Dermis blood vessel endothelial cell (primary cell): ENCODE measurements around the gene CSGALNACT2. TPM values are rescaled to one million over a fixed set of nuclear protein-coding genes. Genes with fewer than 3 reads are reported as not detected.
"Not testable (repeated sequence)": the region's sequence is repeated elsewhere in the genome, so short reads cannot be mapped to it uniquely, and the experiment has no call there.

Experiments used
- DNase-seq: peaks from one replicate; pipeline ENCODE4 v3.0.0; 2010
- total RNA-seq: library from RNA; depleted of rRNA; stranded (reverse); fragments of >200 nt; gene quantifications from 2 replicates; pipeline ENCODE4 v1.2.3, GENCODE V29; 2014

The CSGALNACT2 gene
- total RNA-seq, 1 donor from 2014 or later = 10.2 TPM

DNA sequence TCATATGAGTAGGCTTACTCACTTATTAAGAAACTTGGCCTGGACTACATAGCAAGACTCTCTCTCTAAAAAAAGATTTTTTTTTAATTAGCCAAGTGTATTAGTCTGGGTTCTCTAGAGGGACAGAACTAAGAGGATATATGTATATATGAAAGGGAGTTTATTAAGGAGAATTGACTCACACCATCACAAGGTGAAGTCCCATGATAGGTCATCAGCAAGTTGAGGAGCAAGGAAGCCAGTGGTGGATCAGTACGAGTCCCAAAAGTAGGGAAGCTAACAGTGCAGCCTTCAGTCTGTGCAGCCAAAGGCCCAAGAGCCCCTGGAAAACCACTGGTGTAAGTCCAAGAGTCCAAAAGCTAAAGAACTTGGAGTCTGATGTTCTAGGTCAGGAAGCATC, 7.7 kb downstream of the CSGALNACT2 start:
- DNase-seq = not testable (repeated sequence)

DNA sequence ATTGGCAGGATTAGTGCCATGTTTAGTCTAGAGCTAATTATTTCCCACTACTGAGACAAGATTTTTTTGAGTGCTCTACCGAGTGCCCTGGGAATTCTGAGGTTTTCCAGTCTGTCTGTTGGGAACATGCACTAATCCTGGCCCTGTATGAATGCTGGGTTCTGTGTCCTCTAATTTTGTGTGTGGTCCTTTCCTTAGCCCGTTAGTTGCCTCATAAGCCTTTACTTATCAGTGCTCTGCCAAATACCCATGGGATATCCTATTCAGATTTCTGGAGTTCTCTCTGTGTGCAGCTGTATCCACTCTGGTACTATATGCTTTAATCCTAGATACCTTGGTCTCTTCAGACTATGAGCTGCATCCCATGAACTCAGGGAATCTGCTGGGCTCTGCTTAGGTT, 13.1 kb downstream of the CSGALNACT2 start:
- no peak for DNase-seq

DNA sequence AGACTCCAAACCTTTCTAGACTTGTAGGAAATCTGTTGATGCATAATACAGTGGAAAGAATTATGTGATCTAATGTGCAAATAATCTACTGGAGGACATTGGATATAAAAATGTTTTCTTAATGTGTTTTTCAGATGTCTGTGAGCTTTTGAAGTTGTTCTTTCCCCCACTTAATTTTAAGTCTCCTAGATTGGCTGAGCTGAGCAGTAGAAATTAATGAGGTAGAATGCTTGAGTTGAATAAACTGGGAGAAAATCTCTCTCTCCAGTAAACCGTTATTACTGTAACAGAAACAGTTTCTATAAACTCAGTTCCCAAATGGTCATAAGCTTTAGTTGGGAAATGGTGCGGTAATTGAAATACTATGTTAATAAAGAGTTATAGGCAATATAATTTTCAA, 15.7 kb downstream of the CSGALNACT2 start:
- DNase-seq = no peak

DNA sequence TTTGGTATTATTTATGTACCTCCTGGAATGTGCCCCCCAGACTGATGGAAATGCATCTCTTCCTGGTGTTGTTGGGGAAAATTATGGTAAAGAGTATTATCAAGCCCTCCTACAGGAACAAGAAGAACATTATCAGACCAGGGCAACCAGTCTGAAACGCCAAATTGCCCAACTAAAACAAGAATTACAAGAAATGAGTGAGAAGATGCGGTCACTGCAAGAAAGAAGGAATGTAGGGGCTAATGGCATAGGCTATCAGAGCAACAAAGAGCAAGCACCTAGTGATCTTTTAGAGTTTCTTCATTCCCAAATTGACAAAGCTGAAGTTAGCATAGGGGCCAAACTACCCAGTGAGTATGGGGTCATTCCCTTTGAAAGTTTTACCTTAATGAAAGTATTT, 17.0 kb downstream of the CSGALNACT2 start:
- no peak for DNase-seq

DNA sequence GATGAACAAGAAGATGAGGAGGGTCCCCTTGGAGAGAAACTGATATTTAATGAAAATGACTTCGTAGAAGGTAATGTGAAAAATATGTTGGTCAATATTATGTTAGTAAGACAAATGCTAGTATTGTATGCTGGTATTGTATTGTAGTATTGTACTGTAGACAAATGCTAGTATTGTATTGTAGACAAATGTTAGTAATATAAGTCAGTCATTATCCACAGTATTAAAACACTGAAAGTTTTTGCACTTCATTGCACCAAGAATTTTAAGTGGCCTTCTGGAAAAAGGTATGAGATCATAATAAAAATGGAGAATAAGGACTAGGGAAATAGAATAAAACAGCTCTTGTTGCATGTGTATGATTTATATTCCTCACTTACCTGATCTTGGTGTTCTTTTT, 17.5 kb downstream of the CSGALNACT2 start:
- no peak for DNase-seq

DNA sequence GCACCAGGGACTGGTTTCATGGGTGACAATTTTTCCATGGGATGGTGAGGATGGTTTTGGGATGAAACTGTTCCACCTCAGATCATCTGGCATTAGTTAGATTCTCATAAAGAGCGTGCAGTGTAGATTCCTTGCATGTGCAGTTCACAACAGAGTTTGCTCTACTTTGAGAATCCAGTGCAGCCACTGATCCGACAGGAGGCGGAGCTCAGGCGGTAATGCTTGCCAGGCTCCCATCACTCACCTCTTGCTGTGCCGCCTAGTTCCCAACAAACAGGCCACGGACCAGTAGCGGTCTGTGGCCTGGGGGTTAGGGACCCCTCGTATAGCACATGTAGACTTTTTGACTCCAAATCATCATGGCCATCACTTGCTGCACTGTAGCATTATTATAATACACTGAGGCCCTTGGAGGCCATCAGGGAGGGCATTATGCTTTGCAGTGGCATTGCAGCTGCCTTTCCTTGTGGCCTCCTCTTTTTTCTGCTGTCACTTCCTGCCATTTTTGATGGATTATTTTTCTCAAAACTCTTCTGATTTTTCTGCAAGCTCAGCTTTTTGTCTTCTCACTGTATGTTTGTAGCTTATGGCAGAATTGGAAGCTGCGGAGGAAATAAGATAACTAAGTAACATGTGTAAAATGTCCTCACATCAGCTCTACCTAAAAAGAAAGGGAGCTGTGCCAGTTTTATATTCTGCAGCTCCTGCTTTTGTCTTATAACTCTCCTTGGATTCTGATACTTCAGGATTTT, 18.5 kb downstream of the CSGALNACT2 start:
- no peak for DNase-seq

DNA sequence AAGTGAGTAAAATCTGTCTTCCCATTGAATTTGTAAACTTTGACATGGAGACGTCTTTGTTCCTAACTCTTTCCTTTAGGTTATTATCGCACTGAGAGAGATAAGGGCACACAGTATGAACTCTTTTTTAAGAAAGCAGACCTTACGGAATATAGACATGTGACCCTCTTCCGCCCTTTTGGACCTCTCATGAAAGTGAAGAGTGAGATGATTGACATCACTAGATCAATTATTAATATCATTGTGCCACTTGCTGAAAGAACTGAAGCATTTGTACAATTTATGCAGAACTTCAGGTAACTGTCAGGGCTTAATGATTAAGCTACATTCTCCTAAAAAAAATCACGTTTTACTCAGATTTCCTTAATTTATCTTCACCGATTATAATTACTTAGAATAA, 20.4 kb downstream of the CSGALNACT2 start:
- DNase-seq = no peak

DNA sequence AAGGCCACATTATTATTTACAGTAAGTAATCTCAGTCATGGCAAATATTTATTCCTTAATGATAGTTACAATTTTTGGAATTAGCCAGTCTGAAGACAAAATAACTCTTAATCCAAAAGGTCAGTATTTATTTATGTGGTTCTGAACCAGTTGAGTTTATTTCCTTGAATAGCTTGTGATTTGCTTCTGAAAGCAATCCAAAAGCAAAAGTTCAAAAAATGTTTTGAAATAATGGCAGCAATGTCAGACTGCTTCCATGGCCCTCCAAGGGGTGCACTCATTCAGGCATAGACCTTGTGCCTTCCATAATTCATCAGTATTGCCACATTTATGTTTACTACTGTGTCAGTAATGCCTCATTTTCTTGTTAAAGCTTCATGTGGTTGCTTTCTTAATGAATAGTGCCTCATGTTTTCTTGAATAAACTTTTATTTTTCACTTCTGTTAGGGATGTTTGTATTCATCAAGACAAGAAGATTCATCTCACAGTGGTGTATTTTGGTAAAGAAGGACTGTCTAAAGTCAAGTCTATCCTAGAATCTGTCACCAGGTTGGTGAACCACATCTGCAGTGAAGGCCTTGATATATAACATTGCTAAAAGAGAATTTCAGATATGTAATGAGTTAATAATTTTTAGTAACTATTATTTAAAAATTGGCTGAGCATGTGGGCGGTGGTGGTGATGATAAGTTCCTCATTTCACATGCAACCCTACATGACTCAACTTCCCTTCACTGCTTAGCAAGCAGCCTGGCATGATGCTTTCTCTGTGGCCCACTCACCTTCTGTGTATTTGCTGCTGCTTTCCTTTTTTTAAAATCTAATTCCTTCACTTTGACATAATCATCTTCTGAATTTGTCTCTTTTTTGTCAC, 22.0 kb downstream of the CSGALNACT2 start:
- DNase-seq = peak; percentile 67

DNA sequence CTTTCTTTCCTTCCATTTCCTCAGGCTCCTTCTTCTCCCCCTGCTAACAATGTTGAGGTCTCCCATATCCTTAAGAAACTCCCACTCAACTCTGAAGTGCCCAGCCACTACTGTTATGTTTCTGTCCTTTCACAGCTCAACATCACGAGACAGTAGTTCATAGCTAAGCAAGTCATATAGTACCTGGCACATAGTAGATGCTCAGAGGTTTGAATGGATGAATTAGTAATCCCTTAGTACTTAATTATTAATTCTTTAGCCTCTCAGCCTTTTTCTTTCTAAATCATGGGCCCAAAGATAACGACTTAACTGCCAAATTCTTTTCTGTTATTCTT, 22.6 kb downstream of the CSGALNACT2 start:
- no peak for DNase-seq

DNA sequence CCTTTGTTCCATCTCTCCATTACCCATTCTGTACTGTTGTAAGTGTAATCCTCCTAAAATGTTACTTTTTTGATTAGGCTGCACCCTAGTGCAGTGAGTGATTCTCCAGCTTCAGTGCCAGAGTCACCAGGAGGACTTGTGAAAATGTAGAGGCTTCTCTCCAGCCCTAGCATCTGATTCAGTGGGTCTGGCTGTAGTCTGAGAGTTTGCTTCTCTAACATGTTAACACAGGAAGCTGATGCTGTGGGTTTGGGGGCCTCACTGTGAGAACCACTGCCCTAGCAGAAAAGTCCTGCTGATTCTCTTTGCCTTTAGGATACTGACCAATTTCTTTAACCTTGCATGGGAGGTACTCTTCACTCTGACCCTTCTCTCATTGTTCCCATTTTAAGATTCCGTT, 24.4 kb downstream of the CSGALNACT2 start:
- no peak for DNase-seq

DNA sequence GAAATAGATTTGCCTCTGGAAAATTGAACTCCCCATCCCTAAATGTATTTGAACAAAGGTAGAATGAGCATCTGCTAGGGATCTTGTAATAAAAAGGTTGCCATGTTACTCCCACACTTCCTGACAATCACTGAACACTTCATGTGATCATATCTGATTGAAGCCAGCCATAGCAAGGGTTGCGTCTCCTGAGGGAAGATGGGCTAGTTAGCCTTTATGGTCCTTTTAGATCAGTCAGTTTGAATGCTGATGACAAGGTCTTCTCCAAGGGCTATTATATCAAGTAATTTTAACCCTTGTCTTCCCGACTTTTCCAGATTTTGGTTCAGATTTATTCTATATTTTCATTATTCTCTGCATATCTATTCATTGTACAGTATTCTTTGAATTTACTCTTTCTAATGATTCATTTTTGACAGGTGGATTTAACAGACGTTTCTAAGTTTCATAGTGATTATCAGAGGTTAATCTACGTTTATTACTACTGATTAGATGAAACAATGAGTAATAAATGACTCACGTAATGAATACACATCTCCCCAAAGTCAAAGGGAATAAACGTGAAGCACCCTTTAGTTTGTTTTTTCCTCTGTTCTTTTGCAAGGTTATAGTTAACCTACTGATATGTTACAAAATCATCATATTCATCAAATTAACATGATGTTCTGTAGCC, 28.1 kb downstream of the CSGALNACT2 start:
- DNase-seq = peak; percentile 21

DNA sequence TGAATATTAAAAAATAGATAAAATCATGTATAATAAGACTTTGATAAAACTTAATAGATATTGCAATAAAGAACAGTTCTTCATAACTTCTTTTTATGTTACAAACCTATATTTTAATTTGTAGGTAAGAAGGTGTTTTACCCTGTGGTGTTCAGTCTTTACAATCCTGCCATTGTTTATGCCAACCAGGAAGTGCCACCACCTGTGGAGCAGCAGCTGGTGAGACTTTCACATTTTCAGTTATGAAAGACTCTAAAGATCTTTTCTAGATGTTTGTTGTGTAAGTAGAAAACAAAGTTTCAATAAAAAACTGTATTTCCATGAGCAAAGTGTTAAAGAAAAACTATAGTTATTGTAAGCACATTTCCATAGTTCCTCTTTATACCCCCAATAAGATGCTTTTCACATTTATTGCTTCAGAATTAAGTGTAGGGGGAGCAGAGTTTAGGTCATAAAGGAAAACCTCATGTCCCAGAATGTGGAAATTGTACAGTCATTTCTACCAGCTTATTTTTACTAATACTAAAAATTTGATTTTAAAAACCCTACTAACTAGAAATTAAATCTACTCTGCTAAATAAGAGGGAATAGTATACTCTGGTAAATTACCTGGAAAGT, 28.7 kb downstream of the CSGALNACT2 start:
- DNase-seq = peak; percentile 11

DNA sequence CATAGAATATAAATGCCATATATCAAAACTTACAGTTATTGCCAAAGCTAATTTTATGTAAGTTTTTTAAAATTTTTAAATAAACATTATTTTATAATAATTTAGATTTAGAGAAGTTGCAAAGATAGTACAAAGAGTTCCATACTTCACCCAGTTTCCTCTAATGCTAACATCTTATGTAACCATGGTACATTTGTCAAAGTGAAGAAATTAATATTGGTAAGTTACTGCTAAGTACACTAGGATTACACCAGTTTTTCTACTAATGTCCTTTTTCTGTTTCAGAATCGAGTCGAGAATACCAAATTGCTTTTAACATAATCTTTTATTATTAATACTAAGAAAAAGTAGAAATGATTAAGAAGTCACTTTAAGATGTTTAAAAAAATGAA, 29.2 kb downstream of the CSGALNACT2 start:
- DNase-seq = no peak

DNA sequence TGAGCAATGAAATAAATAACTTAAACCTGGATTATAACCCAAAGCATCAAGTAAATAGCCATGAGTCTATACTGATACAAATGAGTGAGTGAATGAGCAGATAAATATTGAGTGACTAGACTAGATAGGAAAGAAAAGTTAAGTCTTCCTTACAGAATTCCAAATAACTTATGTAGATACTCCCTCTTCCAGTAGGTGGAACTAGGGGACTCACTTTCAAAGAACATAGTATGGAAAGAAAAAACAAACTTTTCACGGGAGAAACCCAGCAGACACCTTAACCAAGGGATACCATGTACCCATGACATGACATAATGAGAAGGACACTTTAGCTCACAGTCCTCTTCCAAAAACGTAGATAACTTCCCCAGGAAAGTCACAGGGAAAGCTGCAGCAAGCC, 32.2 kb downstream of the CSGALNACT2 start:
- DNase-seq = no peak

DNA sequence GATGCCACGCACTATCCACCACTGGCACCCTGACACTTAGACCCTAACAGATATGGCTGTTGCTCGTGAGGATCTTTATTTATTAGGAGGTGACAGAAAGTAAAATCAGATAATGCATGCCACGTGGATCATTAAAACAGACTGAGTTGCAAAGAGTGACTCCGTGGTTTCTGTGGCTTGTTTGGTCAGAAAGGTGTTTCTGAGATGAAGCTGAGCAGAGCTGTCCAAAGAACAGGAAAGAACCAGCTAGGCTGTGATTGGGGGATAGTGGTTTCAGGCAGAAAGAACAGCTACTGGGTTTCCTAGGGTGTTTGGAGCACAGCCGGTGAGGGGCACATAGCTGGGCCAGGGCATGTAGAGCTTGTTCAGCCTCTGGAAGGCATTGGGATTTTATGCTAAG, 34.4 kb downstream of the CSGALNACT2 start:
- no peak for DNase-seq

DNA sequence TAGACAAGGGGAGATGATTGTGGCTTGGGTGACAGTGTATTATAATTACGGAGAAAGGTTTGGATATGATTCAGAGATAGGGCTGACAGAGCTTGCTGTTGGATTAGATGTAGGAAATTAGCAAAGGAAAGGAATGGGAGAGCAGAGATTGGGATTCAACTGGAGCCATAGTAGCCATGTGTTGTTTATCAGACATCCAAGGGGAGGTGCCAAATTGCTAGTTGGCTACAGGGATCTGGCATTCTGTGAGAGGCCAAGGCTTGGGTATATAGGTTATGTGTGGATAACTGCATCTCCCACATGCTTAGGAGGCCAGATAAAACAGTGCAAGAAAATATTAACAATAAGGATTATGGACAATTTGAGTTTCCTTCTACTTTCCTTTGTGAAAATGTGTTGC, 34.9 kb downstream of the CSGALNACT2 start:
- DNase-seq = no peak

DNA sequence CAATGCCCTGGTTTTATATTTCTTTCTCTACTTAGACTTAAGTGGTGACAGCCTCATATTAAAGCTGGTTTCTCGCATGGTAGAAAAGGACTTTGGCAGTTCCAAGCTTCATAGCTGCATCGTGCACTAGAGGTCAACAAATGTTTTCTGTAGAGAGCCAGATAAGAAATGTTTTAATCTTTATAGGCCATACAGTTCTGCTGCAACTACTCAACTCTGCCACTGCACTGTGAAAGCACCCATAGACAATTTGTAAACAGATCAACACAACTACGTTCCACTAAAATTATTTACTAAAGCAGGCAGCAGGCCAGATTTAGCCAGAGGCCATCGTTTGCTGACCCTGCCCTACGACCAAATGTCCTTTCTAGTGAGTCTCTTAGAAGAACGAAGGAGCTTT, 36.7 kb downstream of the CSGALNACT2 start:
- DNase-seq = no peak

DNA sequence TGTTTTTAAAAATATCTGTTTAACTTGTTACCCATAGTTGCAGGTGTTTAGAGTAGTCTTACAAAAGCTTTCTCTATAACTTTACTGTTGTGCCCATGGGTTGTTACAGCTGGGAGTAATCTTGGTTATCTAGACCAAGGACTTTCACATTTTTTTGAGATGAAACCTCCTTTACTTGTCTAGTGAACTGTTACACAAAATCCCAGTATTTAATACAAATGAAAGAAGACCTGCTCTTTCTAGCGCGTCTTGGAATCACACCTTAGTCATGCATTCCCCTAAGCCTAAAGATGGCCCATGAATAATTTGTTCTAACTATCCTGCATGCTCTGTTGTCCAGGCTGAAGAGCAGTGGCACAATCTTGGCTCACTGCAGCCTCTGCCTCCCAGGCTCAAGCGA, 38.0 kb downstream of the CSGALNACT2 start:
- no peak for DNase-seq

DNA sequence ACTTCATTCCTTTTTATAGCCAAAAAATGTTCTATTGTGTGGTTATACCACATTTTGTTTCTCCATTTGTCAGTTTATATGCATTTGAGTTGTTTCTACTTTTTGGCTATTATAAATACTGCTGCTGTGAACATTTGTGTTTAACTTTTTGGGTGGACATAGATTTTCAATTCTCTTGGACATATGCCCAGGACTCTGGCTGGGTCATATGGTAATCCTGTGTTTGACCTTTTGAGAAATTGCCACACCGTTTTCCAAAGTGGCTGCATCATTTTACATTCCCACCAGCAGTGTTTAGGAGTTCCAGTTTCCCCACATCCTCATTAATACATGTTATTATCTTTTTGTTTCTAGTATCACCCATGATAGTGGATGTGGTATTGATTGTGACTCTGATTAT, 39.4 kb downstream of the CSGALNACT2 start:
- DNase-seq = no peak

DNA sequence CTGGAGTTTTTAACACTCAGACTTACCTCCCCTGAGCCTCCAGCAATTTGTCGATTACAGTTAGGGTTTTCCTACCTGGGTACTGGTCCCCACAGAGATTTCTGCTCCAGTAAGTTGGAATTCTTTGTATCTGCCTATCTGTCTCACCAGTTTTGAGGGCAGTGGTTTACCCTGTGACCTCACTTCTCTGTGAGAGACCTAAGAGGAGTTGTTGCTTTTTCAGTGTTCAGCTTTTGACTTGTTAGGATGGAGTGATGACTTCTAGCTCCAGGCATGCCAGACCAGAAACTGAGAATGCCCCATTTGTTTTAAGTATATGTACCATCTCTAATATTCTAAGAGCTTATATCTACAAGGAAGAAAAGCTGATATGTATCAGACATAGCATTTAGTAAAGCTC, 42.9 kb downstream of the CSGALNACT2 start:
- DNase-seq = no peak

DNA sequence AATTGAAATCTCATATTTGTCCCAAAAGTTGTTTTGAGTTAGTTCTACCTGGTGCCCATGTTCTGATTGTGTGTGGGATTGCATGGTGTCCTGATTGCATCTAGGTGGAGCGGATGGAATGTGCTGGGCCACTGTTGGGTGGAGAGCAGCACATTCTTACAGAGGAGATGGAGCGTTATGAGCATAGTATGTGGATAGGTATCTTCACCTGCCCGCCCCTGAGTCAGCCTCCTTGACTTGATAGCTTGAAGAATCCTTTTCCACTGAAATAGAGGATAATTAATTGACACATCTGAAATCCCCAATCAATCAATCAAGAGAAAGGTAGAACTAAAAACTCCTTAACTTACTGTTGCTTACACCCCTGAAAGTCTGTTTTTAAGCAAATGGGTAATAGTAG, 45.5 kb downstream of the CSGALNACT2 start:
- not testable (repeated sequence) for DNase-seq

DNA sequence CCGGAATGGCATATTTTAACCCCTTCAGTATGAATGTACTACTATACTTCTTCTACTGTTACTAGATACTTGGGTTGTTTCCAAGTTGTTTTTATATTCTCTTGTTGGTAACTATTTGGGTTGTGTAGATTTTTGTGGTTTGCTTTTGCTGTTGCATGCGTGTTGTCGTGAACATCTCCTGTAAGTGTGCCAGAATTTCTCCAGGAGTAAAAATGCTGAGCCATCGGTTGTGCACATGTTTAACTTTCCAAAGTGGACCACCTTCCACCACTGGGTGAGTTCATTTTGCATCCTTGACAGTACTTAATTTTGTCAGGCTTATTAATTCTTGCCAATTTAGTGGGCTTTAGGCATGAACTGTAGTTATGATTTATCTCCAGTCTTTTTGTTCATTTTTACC, 47.9 kb downstream of the CSGALNACT2 start:
- no peak for DNase-seq

DNA sequence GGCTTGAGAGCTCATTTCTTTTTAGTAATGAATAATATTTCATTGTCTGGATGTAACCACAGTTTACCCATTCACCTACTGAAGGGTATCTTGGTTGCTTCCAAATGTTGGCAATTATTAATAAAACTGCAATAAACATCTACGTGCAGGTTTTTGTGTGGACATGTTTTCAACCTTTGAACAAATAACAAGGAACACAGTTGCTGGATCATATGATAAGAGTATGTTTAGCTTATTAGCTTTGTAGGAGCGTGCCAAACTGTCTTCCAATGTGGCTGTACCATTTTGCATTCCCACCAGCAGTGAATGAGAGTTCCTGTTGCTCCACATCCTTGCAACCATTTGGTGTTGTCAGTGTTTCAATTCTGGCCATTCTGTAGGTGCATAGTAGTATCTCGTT, 49.0 kb downstream of the CSGALNACT2 start:
- DNase-seq = no peak
